ENCODE measurements around the gene ZNF133.

The ZNF133 gene

DNA sequence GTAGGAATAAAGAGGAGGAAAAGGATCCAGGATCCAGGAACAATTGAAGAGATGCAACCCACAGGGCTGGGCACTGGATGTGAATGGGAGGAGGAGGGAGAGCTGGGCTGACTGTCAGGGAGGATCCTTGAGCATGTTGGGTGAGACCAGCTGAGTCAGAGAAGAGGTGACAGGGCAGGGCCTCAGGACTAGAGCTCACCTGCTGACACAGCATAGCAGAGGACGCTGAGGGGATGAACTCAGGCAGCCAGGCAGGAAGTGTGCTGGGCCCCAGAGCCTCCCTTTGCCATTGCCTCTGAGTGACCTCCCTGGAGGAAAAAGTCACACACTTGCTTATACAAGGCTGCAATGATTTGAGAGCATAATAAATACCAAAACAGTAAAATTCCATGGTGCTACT is 72.3 kb downstream of the ZNF133 start:
- no peaks in the 10 kb centered on the region for H3K9me3 ChIP-seq (ENCODE audit: control insufficient read depth, low read length)
- H3K36me3 ChIP-seq (ENCODE audit: control insufficient read depth, insufficient read depth, low read length): no peaks in the 10 kb centered on the region
- H3K27ac ChIP-seq (ENCODE audit: low read depth, low read length, severe bottlenecking): no peak overlapping the region
- no peaks in the 10 kb centered on the region for H3K4me1 ChIP-seq (ENCODE audit: control insufficient read depth, insufficient read depth, low read length, poor library complexity, severe bottlenecking)
- 43 to 71% methylated on average over 1 of the region's 1 CpG for WGBS, 2 experiments (ENCODE audit: insufficient coverage in 2 of 2)
- no peak overlapping the region for H3K4me3 ChIP-seq (ENCODE audit: extremely low read depth, insufficient read depth, low read length, poor library complexity, severe bottlenecking)

DNA sequence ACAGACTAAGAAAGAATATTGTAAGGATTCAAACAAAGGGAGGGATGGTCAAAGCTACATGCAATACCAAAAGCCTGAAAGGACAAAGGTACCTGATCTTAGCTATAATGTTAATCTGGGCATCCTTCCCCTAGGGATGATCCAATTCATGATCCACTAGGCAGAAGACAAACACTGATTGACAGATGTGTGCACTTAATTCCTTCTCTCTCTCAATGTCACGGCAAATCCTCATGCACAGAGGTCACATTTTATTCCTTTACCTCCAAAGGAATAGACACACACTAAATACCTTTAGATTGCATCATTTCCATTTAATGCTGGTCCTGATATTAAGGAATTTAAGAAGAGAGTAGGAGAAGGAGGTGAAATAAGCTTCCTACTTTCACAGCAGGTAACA is 73.4 kb downstream of the ZNF133 start:
- WGBS, 2 experiments (ENCODE audit: insufficient coverage in 2 of 2): 80% methylated on average over 1 of the region's 1 CpG
- Histone ChIP-seq H3K4me3 (ENCODE audit: extremely low read depth, insufficient read depth, low read length, poor library complexity, severe bottlenecking) (no peak overlapping the region), H3K36me3 (ENCODE audit: control insufficient read depth, insufficient read depth, low read length) (no peaks in the 10 kb centered on the region), H3K27ac (ENCODE audit: low read depth, low read length, severe bottlenecking) (no peak overlapping the region), H3K9me3 (ENCODE audit: control insufficient read depth, low read length) (no peaks in the 10 kb centered on the region), H3K4me1 (ENCODE audit: control insufficient read depth, insufficient read depth, low read length, poor library complexity, severe bottlenecking) (no peaks in the 10 kb centered on the region)

DNA sequence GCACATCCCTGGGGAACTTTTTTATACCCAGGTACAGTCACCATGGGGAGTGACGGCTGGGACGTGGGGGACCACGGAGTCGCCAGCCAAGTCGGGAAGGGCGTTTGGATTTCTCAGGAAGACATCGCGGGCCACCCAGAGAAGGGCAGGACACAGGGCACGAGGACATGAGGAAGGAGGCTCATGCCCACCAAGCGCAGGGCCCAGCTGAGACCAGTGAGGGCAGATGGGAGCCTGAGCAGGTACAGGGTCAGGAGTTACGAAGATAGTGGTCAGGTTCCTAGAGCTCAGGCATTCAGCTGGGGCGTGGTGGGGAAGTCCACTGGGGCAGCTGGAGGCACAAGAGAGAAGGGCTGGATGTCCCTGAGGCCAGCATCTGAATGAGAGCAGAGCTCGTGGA is 74.6 kb downstream of the ZNF133 start:
- Histone ChIP-seq H3K9me3 (ENCODE audit: control insufficient read depth, low read length) (no peaks in the 10 kb centered on the region), H3K36me3 (ENCODE audit: control insufficient read depth, insufficient read depth, low read length) (no peaks in the 10 kb centered on the region), H3K4me1 (ENCODE audit: control insufficient read depth, insufficient read depth, low read length, poor library complexity, severe bottlenecking) (no peaks in the 10 kb centered on the region), H3K4me3 (ENCODE audit: extremely low read depth, insufficient read depth, low read length, poor library complexity, severe bottlenecking) (no peak overlapping the region), H3K27ac (ENCODE audit: low read depth, low read length, severe bottlenecking) (no peak overlapping the region)
- WGBS, 2 experiments (ENCODE audit: insufficient coverage in 2 of 2): 92 to 95% methylated on average over 12 to 13 of the region's 13 CpGs

DNA sequence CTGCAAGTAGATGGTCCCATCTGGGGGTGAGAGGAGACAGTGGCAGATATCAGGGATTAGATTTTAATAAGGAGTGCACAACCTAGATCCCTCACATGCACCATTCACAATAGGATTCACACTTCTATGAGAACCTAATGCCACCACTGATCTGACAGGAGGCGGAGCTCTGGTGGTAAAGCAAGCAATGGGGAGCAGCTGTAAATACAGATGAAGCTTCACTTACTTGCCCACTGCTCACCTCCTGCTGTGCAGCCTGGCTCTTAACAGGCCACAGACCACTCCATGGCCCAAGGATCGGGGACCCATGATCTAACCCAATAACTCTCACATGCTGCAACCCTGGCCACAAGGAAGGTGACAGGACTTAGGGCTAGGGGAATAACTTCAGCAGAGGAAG is 75.4 kb downstream of the ZNF133 start:
- Histone ChIP-seq H3K4me1 (ENCODE audit: control insufficient read depth, insufficient read depth, low read length, poor library complexity, severe bottlenecking) (no peaks in the 10 kb centered on the region), H3K9me3 (ENCODE audit: control insufficient read depth, low read length) (no peaks in the 10 kb centered on the region), H3K4me3 (ENCODE audit: extremely low read depth, insufficient read depth, low read length, poor library complexity, severe bottlenecking) (no peak overlapping the region), H3K36me3 (ENCODE audit: control insufficient read depth, insufficient read depth, low read length) (no peaks in the 10 kb centered on the region), H3K27ac (ENCODE audit: low read depth, low read length, severe bottlenecking) (no peak overlapping the region)
- WGBS, 2 experiments (ENCODE audit: insufficient coverage in 2 of 2): 83 to 90% methylated on average over 1 to 2 of the region's 2 CpGs

DNA sequence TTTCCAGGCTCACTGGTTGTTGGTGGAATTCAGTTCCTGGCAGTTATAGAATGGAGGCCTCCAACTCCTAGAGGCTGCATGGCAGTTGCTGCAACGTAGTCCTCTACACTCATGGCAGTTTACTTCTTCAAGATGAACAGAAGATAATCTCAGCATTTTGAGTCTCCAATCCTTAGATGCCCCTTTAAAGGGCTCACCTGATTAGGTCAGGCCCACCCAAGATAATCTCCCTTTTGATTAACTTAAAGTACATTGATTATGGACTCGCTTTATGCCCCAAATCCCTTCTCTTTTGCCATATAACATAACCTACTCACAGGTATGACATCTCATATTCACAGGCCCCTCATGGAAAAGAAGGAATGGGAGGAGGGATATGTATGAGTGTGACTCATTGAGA is 76.4 kb downstream of the ZNF133 start:
- H3K4me1 ChIP-seq (ENCODE audit: control insufficient read depth, insufficient read depth, low read length, poor library complexity, severe bottlenecking): no peaks in the 10 kb centered on the region
- 67 to 88% methylated on average over 1 of the region's 2 CpGs for WGBS, 2 experiments (ENCODE audit: insufficient coverage in 2 of 2)

More for the DNA sequence above, 76.4 kb downstream of the ZNF133 start:
- no peak overlapping the region for H3K4me3 ChIP-seq (ENCODE audit: extremely low read depth, insufficient read depth, low read length, poor library complexity, severe bottlenecking)
- H3K36me3 ChIP-seq (ENCODE audit: control insufficient read depth, insufficient read depth, low read length): no peaks in the 10 kb centered on the region
- H3K27ac ChIP-seq (ENCODE audit: low read depth, low read length, severe bottlenecking): no peak overlapping the region
- H3K9me3 ChIP-seq (ENCODE audit: control insufficient read depth, low read length): no peaks in the 10 kb centered on the region

Data from mesodermal cell (in vitro differentiated cells).